DMS53 (cell line): ENCODE results near the gene ZBTB8OS.
"Not testable (repeated sequence)": the region's sequence is repeated elsewhere in the genome, so short reads cannot be mapped to it uniquely, and the experiment has no call there.

Experiments used
- DNase-seq: peaks from one replicate; lab custom pipeline; 2025; lab: John Stamatoyannopoulos, UW

The ZBTB8OS gene

DNA sequence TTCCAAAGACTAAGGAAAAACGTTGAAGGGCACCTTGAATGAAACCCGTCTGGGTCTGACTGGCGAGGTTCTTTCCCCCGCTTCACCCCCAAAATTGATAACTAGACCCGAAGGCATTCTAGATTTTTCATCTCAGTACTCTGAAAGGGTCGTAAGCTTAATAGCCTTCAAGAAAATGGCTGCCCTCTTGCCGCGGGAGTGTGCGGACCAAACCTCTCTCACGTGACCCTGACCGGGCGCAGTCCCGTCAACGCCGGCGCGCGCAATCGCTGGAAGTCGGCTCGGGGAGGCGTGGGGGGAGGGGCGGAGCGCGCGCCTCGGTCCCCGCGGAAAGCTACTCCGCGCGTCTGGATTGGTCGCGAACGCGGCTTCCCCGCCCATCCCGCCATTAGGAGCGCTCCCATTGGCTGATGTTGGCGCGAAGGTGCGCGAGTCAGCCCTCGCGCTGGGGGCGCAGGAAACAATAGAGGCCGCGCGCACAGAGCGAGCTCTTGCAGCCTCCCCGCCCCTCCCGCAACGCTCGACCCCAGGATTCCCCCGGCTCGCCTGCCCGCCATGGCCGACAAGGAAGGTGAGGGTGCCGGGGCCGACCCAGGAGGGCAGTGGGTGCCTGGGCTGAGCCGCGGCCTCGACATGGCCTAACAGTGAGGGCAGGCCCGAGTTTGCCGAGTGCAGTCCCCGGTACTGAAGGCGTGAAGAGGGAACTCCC, 556 bp upstream of the ZBTB8OS start, which contains the start of gene RBBP4:
Gene RBBP4 (plus strand): TSS at position 457 of the 709 bp plus-strand sequence. CDS start 99 bp downstream, at position 556.
- peak; percentile 99 for DNase-seq

GRCh38 chr1:32647308-32648134, 2.8 kb downstream of the ZBTB8OS start:
- DNase-seq = no peak

GRCh38 chr1:32644426-32644825, 5.9 kb downstream of the ZBTB8OS start:
- no peak for DNase-seq

- DNase-seq = not testable (repeated sequence)
Measured at GRCh38 chr1:32642292-32642827, 8.0 kb downstream of the ZBTB8OS start.

DNA sequence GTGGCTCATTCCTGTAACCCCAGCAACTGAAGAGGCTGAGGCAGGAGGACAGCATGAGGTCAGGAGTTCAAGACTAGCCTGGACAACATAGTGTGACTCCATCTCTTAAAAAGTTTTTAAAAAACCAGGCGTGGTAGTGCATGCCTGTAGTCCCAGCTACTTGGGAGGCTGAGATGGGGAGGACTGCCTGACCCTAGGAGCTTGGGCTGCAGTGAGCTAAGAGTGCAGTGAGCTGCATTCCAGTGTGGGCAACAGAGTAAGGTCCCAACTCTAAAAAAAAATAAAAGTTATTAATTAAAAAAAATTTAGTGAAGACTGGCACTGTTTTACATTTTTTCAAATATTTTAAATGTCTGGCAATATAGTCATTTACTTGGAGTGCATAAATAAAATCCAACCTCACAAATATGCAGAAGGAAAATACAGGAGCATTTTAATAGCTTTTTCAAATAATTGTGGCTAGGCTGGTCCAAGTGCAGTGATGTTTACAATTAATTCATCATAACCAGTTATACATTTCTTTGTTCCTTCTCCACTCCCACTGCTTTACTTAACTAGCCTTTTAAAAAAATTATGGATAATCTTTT, 10.8 kb downstream of the ZBTB8OS start:
- no peak for DNase-seq

DNA sequence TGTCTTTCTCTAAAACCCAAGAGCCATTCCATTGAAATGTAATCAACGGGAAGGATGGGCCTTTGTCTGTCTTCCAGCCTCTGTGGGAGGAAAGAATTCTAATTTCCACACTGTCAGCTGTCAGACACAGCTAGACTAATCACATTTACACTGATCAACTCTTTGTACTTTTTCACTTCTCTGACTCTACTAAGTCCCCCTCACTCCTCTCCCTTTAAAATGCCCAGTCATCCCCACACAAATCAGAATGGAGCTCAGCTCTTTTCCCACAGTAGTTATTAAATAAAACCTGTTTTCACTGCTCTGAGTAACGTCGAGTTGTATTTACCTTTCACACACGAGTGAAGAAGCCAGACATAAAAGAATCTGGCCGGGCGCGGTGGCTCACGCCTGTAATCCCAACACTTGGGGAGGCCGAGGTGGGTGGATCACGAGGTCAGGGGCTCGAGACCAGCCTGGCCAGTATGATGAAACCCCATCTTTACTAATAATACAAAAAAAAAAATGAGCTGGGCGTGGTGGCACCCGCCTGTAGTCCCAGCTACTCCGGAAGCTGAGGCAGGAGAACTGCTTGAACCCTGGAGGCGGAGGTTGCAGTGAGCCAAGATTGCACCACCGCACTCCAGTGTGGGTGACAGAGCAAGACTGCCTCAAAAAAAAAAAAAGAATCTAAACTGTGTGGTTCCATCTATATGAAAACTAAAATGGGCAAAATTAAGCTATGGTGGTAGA, 13.3 kb downstream of the ZBTB8OS start:
- DNase-seq = peak; percentile 35

DNA sequence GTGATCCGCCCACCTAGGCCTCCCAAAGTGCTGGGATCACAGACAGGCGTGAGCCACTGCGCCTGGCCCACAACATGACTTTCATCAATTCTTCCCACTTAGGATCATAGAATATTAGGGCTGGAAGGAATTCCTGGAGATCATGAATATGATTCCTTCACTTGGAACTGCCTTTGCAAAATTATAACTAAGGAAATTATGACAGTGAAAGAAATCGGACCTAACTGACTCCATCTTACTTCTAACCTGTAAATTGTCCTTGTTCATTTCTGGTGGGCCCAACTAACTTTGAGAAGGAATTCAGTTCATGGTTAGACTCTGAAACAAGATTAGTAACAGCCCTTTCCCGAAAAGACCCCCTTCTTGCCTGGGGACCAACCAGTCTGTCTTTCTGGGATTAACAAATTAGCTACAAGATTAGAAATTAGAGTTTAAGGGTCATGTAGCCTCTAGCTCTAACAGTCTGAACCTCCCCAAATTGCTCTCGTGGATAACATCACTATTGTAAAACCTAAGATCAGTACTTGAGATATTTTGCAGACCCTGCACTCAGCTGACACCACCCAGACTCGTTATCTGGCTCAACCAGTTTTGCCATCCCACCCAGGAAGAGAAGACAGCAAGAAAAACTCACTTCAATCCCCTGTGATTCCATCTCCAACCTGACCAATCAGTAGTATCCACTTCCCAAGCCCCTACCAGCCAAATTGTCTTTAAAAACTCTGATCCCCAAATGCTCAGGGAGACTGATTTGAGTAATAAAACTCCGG, 14.7 kb downstream of the ZBTB8OS start:
- no peak for DNase-seq

GRCh38 chr1:32632829-32633228, 17.5 kb downstream of the ZBTB8OS start:
- no peak for DNase-seq

DNA sequence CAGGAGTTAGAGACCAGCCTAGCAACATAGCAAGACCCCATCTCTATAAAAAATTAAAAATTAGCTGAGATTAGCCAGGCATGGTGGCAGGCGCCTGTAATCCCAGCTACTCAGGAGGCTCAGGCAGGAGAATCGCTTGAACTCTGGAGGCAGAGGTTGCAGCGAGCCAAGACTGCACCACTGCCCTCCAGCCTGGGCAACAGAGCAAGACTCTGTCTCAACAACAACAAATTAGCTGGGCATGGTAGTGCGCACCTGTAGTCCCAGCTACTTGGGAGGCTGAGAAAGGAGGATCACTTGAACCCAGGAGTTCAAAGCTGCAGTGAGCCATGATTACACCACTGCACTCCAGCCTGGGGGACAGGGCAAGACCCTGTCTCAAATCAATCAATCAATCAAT, 20.2 kb downstream of the ZBTB8OS start:
- DNase-seq = not testable (repeated sequence)

- DNase-seq = peak; percentile 75
Measured at GRCh38 chr1:32627596-32628162, 22.7 kb downstream of the ZBTB8OS start.

DNA sequence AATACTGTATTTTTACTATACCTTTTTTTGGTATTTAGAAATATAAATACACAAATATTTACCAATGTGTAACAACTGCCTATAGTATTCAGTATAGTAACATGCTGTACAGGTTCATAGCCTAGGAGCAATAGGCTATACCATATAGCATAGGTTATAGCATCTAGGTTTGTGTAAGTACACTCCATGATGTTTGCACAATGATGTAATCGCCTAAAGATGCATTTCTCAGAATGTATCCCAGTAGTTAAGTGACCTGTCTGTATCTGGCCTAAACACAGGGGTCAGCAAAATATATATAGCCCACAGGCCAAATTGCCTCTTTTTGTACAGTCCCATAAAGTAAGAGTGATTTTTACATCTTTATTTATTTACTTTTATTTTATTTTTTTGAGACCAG, 24.2 kb downstream of the ZBTB8OS start:
- DNase-seq = peak; percentile 64

- DNase-seq = no peak
Measured at GRCh38 chr1:32623775-32624174, 26.6 kb downstream of the ZBTB8OS start.

DNA sequence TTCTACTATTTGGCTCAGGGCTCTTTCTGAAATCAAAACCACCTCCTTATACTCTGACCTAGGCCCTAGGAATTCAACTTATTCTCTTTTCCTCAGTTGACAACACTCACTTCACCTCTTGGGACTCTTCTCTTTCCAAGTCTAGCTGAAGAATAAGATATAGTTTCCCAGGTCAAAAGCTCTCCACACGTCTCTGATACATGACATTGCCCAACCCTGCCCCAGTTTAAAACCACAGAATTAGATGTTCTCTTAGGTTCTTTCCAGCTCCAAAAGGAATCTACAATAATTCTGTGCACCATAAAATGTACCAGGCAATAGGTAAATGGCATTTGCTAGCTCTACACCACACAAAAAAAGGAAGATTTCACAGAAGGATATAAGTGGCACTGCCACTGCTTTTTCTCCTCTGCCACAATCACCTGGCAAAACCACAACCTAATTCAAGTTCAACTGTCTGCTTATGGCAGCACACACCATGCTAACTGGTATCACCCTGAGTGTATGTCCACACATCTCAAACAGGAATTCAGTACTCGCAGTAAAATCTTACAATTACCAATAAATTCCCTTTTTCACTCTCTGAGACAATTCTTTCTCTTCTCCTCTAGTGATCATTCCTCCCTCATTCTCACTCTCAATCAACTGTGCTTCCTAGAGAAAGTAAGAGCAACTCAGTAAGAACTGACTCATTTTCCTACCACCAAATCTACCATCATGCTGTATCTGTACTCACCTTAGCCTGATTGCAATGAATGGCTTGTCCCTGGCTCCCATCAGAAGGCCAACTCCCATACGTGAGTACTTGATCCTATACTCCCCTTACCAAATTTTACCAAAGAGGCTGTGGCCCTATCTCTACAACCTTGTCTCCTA, 27.3 kb downstream of the ZBTB8OS start:
- no peak for DNase-seq

DNA sequence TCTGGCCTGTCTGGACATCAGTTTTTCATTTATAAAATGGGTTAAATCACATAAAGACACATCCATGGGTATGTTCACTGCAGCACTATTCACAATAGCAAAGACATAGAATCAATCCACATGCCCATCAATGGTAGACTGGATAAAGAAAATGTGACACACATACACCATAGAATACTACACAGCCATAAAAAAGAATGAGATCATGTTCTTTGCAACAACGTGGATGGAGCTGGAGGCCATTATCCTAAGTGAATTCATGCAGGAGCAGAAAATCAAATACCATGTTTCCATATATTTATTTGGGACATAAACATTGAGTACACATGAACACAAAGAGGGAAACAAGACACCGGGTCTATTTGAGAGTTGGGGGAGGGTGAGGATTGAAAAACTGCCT, 28.1 kb downstream of the ZBTB8OS start:
- no peak for DNase-seq

DNA sequence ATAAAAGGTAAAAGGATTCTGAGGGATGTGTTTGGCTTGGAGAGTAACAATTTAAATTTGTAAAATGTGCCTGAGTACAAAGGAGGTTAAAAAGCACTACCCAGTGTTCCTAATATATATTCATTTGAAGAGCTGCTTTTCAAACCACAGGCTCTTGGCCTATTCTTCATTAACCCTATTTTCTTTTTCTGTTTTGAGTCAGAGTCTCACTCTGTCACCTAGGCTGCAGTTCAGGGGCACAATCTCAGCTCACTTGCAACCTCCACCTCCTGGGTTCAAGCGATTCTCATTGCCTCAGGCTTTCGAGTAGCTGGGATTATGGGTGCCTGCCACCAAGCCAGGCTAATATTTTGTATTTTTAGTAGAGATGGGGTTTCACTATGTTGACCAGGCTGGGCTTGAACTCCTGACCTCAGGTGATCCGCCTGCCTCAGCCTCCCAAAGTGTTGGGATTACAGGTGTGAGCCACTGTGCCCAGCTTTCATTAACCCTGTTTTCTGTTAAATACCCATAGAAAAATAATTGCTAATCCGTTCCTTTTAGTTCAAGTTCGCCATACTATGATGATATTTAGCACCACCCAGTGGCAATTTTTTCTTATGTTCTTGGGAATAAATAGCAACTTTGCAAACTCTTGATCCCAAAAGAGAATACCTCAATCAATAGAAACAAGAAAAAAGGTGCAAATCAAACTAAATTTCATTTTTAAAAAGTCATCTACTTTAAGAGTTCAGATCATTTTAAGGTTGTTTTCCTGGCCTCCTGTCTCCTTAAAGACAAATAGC, 30.5 kb downstream of the ZBTB8OS start:
- DNase-seq = peak; percentile 45

DNA sequence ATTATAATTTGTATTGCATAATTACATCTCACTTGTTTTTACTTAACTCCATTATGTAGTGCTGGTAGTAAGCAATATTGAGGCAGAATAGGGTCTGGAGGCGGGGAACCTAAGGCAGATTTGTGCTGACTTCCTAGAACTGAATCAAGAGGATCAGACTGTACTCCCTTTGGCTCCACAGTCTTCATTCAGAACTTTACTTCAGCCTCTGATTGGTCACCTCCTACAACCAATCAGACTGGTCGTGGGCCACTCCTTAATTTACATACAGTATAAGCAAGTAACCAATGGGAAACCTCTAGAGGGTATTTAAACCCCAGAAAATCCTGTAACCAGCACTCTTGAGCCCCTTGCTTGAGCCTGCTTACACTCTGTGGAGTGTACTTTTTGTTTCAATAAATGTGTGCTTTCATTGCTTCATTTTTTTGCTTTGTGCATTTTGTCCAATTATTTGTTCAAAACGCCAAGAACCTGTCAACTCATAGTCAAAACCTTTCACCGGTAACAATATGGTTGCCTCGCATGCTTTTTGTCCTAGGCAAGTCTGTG, 31.6 kb downstream of the ZBTB8OS start:
- DNase-seq = no peak

GRCh38 chr1:32613472-32613871, 36.9 kb downstream of the ZBTB8OS start:
- no peak for DNase-seq

GRCh38 chr1:32612189-32612881, 38.0 kb downstream of the ZBTB8OS start:
- DNase-seq = peak; percentile 96
